Astrocyte of the spinal cord (primary cell): ENCODE data around the gene TMEM174.
A peak's percentile ranks its signal among the peaks of the same experiment; 100 is the strongest.

Experiments used
- DNase-seq: peaks from one replicate; pipeline ENCODE4 v3.0.0; 2011; ENCODE audit warnings: low read depth, low spot score
- H3K4me3 ChIP-seq: 2 replicates; pipeline ENCODE4 v1.5.1; 2011; ENCODE audit warnings: low read depth, mild to moderate bottlenecking, low read length, moderate library complexity
- CTCF ChIP-seq: IDR thresholded peaks from 2 replicates; pipeline ENCODE4 v1.5.1; 2012; ENCODE audit warnings: low read depth, mild to moderate bottlenecking, low read length, inconsistent platforms
- in situ Hi-C: cut with HindIII; loops from 2 replicates; pipeline ENCODE4 v1.10.0; 2017; ENCODE audit warnings: low sequenced_read_pairs

The TMEM174 gene

GRCh38 chr5:73178265-73178664 lies 5.3 kb downstream of the TMEM174 start:
- in situ Hi-C loops = no loop called here
- no peak overlapping the region for H3K4me3 ChIP-seq
- no peak for TF ChIP-seq CTCF
- no peak for DNase-seq

- no peak for DNase-seq
- in situ Hi-C loops = no loop called here
- TF ChIP-seq CTCF = no peak
- no peak overlapping the region for H3K4me3 ChIP-seq
Observed at GRCh38 chr5:73179730-73180129, 6.7 kb downstream of the TMEM174 start.

GRCh38 chr5:73180566-73180965 lies 7.6 kb downstream of the TMEM174 start:
- in situ Hi-C loops = no loop called here
- H3K4me3 ChIP-seq = no peak overlapping the region
- DNase-seq = peak; percentile 28
- no peak for TF ChIP-seq CTCF

GRCh38 chr5:73182307-73182706 lies 9.3 kb downstream of the TMEM174 start:
- in situ Hi-C loops = no loop called here
- TF ChIP-seq CTCF = no peak
- no peak for DNase-seq
- H3K4me3 ChIP-seq = no peak overlapping the region

GRCh38 chr5:73183000-73183399 lies 10.0 kb downstream of the TMEM174 start:
- DNase-seq = no peak
- in situ Hi-C loops = no loop called here
- no peak overlapping the region for H3K4me3 ChIP-seq
- TF ChIP-seq CTCF = no peak

GRCh38 chr5:73183481-73183891 lies 10.5 kb downstream of the TMEM174 start:
- no peak for DNase-seq
- no peak for TF ChIP-seq CTCF
- H3K4me3 ChIP-seq = no peak overlapping the region
- in situ Hi-C loops = no loop called here

GRCh38 chr5:73186976-73187375 lies 14.0 kb downstream of the TMEM174 start:
- no peak for DNase-seq
- in situ Hi-C loops = no loop called here
- H3K4me3 ChIP-seq = no peak overlapping the region
- TF ChIP-seq CTCF = no peak
